ENCODE measurements around the gene SLC25A6. TPM values are rescaled to one million over a fixed set of nuclear protein-coding genes. Genes with fewer than 3 reads are reported as not detected.
"Not testable (repeated sequence)": the region's sequence is repeated elsewhere in the genome, so short reads cannot be mapped to it uniquely, and the experiment has no call there.

The SLC25A6 gene
- total RNA-seq, 1 donor from 2014 or later: 126 TPM

- DNase-seq: no peak
Observed at GRCh38 chrX:1389993-1390285, 2.0 kb downstream of the SLC25A6 start.

GRCh38 chrX:1389181-1389992, 2.5 kb downstream of the SLC25A6 start:
- no peak for DNase-seq

DNA sequence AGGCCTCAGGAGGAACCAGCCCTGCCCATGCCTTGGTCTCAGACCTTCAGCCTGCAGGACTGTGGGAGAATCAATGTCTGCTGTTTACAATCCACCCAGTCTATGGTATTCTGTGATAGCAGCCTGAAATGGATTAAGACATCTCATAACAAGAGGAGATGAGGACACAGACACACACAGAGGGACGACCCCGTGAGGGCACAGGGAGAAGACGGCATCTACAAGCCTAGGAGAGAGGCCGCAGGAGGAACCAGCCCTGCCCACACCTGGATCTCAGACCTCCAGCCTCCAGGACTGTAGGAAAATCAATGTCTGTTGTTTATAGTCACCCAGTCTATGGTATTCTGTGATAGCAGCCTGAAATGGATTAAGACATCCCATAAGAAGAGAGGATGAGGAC, 3.3 kb downstream of the SLC25A6 start:
- no peak for DNase-seq

- no peak for DNase-seq
Observed at GRCh38 chrX:1387141-1387776, 4.7 kb downstream of the SLC25A6 start.

- DNase-seq: no peak
Observed at GRCh38 chrX:1386338-1387127, 5.4 kb downstream of the SLC25A6 start.

DNA sequence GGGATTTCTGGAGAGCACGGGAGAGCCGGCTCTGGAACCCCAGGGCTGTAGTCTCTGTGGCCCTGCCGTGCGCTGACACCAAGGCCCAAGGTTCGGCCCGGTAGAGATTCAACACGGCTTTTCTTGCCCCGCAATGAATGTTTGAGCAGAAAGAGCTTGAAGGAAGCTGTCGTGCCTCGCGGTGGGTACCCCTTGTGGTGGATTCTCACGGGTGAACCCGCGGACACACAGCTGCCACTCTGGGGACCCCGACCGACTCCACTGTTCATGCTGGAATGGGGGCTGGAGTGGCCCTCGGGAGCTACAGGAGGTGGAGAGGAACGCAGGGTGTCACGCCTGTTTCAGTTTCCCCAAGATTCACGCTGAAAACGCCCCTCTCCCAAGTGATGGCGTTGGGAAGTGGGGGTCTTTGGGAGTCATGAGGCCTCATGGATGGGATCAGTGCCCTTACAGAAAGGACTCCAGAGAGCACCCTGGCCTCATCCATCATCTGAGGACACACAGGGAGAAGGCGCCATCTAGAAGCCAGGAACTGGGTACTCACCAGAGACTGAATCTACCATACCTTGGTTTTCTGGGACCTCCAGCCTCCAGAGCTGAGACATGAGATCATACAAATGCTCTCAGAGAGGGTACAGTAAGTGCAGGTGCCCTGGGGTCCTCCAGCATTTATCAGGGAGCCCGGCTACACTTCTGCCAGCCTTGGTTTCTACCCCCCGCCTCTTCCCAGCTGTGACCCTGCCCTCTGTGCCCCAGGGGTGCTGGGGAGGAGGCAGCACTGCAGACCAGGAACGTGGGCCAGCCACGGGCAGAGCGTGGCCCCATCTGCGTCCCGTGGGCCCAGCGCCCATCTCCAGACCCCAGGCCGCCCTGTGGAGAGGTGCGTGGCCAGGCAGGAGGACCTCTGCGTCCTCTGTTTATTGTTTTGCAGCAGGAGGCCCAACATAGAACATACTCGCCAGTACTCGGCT, 6.4 kb downstream of the SLC25A6 start:
- no peak for DNase-seq

GRCh38 chrX:1384658-1385252, 7.2 kb downstream of the SLC25A6 start:
- DNase-seq: no peak

DNA sequence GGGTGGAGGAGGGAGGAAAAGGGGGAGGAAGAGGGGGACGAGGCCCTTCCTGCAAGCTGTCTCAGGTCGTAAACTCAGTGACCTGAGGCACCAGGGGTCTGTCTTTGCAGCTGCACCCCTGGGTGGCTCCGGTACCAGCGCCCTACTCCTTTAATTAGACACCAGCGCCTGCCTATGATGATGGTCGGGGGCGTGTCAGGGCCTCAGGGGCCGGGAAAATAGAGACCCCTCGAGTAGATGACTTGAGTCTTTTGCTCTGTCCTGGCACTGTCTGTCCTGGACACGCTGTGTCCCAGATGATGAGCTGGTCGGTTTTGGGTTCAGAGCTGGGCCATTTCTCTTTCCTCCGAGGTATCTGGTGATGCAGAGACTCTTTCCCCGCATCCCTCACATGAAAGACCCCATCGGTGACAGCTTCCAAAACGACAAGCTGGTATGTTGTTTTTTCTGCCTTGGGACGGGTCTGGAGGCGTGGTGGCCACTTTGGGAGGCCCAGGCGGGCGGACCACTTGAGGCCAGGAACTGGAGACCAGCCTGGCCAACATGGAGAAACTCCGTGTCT, 11.2 kb downstream of the SLC25A6 start:
- no peak for DNase-seq

GRCh38 chrX:1378306-1378759, 13.6 kb downstream of the SLC25A6 start:
- DNase-seq: no peak

DNA sequence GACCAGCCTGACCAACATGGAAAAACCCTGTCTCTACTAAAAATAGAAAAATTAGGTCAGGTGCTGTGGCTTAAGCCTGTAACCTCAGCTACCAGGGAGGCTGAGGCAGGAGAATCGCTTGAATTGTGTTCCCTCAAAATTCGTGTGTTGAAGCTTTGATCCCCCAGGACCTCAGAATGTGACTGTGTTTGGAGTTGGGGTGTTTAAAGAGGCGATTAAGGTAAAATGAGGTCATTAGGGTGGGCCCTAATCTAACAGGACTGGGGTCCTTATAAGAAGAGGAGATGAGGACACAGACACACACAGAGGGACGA, 23.6 kb downstream of the SLC25A6 start:
- DNase-seq: no peak

GRCh38 chrX:1366363-1366762, 25.6 kb downstream of the SLC25A6 start:
- DNase-seq: not testable (repeated sequence)

DNA sequence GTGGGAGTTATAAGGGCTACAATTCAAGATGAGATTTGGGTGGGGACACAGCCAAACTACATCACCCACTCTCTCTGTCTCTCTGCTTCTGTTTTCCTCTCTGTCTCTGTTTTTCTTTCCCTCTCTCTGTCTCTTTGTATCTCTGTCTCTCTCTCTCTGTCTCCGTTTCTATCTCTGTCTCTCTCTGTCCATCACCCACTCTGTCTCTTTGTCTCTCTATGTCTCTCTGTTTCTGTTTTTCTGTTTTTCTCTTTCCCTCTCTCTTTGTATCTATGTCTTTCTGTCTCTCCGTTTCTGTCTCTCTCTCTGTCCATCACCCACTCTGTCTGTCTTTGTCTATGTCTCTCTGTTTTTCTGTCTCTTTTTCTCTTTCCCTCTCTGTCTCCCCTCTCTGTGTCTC, 30.0 kb downstream of the SLC25A6 start:
- DNase-seq: no peak

DNA sequence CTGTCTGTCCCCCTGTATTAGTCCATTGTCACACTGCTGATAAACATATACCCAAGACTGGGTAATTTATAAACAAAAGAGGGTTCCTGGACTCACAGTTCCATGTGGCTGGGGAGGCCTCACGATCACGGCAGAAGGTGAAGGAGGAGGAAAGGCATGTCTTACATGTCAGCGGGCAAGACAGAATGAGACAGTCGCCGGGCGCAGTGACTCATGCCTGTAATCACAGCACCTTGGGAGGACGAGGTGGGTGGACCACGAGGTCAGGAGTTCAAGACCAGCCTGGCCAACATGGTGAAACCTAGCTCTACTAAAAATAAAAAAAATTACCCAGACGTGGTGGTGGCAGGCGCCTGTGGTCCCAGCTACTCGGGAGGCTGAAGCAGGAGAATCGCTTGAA, 30.6 kb downstream of the SLC25A6 start:
- no peak for DNase-seq

DNA sequence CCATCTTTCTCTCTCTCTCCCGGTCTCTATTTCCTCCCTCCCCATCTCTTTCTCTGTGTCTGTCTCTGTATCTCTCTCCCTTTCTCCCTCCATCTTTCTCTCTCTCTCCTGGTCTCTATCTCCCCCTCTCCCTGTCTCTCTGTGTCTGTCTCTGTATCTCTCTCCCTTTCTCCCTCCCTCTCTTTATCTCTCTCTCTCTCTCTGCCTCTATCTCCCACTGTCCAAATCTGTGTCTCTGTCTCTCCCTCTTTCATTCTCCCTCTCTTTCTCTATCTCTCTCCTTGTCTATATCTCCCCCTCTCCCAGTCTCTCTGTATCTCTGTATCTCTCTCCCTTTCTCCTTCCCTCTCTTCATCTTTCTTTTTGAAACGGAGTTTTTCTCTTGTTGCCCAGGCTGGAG, 31.7 kb downstream of the SLC25A6 start:
- DNase-seq: no peak

- DNase-seq: no peak
Observed at GRCh38 chrX:1359477-1359873, 32.4 kb downstream of the SLC25A6 start.

DNA sequence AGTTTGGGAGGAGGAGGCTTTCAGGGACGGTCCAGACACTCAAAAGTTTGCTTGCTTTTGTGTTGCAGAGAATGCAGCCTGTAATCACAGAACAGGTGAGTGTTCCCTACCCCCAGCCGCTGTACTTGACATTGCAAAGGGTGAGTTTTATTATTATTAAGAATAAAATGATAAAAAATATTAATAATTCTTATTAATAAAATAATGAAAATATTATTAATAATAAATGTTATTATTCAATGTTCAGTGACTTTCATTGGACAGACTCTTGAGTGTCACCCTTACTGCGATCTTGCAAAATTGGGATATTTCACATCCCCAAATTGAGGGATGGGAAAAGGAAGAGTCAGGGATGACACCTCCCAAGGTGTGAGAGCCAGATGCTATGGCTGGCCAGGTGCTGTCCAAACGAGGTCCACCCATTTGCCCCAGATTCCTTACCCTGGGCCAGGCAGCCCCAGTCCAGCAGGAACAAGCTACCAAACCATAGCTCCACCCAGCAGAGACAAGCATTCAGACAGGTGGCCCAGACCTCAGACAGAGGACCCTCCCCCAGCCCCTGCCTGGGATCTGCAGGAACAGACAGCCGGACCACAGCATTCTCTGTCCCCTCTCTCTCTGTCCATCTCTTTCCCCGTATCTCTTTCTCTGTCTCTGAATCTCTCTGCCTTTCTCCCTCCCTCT, 33.0 kb downstream of the SLC25A6 start:
- no peak for DNase-seq

DNA sequence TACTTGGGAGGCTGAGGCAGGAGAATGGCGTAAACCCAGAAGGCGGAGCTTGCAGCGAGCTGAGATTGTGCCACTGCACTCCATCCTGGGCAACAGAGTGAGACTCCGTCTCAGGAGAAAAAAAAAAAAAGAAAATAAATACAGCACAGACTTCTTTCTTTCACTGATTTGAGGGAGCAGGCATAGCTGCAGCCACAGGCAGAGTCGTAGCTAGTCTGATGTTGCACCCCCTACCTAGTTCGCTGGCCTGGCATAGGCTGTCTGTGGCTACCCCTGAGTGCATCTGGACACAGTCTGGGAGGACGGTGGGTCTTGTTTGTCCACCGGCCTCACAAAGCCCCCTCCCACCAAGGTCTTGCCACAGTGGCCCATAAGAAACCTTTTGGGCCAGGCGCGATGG, 33.9 kb downstream of the SLC25A6 start:
- DNase-seq: no peak

DNA sequence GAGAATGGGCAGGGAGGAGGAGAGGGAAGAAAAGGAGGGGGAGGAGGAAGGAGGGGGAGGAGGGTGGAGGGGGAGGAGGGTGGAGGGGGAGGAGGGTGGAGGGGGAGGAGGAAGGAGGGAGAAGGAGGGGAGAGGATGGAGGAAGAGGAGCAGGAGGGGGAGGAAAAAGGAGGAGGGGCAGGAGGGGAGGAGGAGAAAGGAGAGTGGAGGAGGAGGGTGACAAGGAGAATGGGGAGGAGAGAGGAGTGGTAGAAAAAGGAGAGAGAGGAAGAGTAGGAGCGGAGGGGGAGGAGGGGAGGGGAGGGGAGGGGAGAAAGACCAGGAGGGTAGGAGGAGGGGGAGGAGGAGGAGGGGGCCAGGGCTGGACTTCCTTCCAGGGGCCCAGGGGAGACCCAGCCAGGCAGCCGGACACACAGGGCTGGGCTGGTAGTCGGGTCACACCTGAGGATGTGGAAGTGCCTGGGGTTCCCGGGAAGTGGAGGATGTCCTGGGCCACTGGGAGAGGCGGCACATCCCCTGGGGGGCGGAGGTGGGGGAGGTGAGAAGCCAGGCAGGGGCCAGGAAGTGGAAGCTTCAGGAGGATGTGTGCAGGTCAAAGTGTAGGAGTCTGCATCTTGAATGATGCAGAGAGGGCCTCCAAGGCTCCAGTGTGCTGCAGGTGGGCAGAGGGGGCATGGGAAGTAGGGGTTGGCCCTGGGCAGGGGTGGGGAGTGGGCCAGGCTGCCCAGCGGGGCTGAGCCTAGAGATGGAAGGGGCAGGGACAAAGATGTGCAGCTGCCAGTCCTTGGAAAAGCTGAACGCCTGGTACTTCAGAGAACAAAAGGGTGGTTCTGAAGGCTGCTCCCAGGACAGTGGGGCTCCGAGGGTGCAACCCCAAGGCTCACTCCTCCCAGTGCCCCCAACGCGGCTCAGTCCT, 36.5 kb downstream of the SLC25A6 start:
- DNase-seq: no peak
